Nucleus accumbens (tissue), 56 donors: ENCODE measurements around the gene CNGB1.
A peak's percentile ranks its signal among the peaks of the same experiment; 100 is the strongest.
"Not testable (repeated sequence)": the region's sequence is repeated elsewhere in the genome, so short reads cannot be mapped to it uniquely, and the experiment has no call there.

ENCODE experiments used
- DNase-seq, 56 donors: peaks; one replicate each; lab custom pipeline; 2025; lab: John Stamatoyannopoulos, UW

Gene CNGB1

DNA sequence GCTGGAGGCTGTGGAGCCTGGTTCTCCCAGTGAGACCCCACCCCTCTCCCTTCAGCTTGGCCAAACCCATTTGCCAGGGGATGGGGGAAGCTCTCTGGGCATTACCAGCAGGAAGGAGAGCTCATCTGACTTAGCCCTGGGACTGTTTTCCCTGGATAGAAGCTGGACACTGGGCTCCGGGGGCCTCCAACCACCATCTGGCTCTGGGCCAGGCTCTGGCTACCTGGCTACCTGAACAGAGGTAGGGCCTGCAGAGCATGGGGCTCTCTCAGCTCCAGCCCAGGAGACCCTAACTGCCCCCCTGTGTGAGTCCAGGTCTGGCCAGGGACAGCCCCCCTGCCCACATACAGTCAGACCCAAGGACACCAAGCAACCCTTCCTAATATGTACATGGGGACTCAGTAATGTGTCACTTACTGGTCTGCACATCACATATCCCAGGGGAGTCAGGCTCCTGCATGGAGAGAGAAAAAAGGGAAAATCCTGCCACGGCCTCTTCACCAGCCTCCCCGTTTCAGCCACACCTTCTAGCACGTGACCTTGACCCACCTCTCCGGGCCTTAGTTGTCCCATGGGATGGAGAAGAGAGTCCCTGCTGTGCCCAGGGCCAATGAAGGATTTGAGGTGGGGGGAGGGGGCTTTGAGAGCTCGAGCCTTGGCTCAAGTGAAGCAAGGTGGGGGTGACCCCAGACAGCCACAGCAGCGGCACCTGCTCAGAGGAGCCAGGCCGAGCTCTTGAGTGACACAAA, 13.8 kb downstream of the CNGB1 start:
- DNase-seq: no peak

DNA sequence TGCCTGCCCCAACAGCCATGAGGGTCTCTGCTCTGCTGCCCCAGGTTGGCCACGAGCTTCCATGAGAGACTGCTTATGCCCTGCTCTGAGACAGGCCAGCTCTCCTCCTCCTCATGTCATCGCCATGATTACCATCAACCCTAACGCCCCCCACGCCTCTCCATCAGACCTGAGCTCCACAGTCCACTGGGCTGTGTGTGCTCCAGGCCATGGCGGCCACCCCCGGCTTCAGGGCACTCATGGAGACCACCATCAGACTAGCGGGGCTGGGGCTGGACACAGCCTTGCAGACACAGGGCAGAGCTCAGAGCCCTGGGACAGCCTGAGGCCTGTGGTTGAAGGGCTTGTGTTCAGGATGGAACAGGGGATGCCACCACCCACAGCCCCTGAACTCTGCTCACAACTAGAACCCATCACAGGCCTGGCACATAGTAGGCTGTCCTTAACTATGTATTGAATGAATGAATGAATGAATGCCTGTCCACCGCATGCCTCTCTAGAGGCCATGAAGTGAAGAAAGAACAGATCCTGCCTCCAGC, 14.6 kb downstream of the CNGB1 start:
- DNase-seq: no peak

DNA sequence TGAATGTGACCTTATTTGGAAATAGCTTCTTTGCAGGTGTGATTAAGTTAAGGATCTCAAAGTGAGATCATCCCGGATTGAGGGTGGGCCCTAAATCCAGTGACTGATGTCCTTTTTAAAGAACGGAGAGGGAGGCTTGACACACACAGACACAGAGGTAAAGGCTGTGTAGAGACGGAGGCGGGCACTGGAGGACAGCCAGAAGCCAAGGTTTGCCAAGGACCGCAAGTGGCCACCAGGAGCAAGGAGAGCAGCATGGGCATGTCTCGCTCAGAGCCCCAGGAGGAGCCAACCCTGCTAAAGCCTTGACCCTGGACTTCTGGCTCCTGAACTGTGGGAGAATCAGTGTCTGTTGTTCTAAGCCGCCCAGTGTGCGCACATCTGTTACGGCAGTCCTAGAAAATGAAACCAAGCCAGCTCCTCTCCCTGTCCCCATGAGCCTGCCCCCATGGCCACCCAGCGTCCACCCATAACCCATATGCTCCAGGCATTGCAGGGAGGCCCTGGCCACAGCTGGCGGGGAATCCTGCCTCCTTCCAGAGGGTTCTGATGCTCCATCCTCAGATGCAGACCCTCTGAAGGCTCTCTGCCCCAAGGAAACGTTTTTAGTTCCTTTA, 15.2 kb downstream of the CNGB1 start:
- no peak for DNase-seq

DNA sequence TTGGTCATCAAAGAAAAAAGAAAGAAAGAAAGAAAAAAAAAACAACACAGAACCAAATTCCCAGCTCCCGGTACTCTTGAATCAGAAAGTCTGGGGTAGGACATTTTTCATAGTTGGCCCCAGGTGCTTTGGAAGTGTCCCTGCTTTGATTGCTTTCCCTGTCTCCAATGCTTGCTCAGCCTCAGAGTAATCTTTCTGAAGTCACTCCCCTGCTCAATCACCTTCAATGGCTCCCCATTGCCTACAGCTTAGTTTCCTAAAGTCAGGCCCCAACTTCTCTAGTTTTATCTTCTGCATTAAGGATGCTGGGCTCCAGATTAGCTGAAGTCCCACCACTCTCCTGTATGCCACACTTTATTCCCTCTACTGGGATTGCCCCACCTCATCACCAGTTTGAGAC, 17.1 kb downstream of the CNGB1 start:
- DNase-seq: no peak

DNA sequence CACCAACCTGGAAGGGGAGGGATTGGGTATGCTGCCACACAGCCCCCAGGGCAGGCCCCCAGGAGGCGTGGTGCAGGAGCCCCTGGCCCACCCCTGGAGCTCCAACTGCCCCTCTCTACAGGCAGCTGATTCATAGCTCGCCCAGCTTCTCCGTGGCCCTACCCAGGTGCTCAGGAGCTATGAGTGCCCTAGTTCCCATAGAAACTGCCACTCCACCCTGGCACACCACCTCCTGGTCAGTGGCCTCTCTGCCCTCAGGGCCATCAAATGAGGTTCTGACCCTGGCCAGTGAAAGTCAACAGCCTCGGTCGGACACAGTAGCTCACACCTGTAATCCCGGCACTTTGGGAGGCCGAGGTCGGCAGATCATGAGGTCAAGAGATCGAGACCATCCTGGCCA, 18.0 kb downstream of the CNGB1 start:
- DNase-seq: no peak

DNA sequence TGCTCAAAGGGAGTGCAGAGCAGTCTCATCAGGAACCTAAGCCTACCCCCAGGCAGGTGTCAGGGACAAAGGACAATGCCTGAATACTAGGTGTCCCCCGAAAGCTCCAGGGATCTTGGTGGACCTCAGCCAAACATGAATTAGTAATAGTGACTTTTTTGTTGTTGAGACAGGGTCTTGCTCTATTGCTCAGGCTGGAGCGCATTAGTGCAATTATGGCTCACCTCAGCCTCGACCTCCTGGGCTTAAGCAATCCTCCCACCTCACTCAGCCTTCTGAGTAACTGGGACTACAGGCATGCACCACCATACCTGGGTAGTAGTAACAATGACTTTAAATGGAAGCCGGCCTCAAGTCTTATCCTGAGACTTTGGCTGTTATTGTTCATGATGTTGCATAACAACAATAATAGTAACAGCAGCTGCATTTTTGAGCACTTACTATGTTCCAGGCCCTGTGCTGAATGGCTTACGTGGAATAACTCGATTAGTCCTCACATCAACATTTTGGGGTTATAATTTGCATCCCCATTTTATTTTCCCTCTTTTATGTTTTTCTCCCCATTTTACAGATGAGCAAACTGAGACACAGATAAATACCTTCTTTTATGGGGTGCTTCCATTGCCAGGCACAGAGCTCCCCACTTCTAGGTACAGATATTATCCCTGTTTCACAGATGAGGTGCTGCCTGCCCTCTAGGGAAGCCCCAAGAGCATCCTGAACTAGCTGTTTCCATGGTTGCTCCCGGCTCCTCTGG, 19.5 kb downstream of the CNGB1 start:
- no peak for DNase-seq

DNA sequence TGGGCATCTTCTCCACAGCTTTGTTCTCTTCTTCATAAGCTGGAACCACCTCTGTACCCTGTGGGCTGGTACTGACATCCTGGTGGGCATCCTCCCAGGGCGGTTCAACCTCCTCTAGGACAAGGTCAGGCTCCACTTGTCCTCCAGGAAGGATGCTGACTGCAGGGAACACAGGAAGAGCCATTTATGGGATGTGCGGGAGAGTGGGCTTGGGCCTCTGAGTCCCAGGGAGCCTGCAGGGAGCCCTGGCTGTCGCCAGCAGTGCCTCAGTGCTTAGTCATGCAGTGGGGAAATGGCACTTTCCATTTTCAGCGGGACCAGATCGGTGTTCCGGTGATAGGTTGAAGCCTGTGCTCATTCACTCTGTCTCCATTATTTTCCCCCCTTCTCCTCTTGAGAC, 20.5 kb downstream of the CNGB1 start:
- DNase-seq: no peak

DNA sequence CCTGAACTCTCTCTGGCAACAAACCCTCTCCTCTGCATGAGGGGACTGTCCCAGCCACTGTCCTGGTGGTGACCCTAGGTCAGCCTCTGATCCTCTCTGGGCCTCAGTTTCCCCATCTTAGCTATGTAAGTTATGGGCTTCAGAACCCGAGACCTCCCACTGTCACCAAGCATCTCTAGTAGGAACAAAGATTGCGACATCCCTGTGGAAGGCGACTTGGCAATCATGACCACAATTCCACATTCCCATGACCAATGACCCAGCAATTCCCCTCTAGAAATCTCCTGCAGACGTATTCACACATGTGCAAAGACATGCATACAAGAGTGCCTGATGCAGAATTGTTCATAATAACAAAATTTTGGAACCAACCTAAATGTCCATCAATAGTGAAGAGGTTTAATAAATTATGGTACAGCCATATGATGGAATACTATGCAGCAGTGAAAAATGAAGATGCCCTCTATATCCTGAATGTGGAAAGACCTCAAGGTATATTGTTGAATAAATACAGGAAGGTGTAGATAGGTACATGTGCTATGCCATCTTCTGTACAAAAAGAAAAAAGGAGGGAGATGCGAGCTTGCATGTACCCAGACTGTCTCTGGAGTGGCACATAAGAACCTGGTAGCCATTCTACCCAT, 21.2 kb downstream of the CNGB1 start:
- DNase-seq: no peak

DNA sequence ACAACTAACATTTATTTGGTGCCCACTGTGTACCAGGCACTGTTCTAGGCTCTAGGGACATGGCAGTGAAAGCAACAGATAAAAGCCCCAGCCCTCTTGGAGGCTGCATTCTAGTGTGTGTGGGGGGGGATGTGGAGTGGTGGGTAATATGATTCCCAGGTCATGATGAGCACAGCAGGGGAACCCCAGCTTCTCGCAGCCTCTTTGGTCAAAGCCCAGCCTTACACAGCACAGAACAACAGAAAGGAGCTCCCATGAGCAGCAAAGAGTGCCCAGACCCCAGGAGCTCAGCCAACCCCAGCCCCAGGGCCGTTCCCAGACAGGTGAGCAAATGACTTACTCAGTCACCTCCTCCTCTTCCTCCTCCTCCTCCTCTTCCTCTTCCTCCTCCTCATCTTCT, 21.9 kb downstream of the CNGB1 start:
- DNase-seq: no peak

DNA sequence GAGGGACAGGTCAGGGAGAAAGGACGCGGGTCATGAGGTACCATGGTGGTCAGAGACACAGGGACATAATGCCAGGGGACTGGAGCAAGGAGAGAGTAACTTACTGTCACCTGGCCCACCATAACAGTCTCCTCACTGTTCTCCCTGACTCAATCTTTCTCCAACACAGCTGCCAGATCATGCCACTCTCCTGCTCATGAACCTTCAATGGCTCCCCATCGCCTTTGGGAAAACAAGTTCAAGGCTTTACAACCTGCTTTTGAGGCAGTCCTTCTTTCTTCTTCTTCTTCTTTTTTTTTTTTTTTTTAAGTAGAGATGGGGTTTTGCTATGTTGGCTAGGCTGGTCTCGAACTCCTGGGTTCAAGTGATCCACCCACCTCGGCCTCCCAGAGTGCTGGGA, 22.9 kb downstream of the CNGB1 start:
- no peak for DNase-seq

DNA sequence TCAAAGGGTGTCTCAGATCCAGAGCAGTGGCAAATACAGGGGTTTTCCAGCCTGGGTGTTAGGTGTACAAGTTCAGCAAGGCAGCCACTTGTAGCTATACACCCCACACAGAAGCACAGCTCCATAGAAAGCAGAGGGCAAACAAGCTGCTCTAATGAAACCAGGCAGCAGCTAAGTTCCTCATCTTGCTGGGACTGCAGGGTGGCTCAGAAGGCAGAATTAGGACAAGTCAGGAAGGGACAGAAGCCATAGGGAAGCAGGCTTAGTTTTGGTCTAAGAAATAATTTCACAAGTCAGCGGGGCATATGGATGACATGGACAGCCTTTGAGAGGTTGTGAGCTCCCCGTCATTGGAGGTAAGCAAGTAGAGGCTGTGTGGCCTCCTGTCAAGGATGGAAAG, 23.7 kb downstream of the CNGB1 start:
- no peak for DNase-seq

DNA sequence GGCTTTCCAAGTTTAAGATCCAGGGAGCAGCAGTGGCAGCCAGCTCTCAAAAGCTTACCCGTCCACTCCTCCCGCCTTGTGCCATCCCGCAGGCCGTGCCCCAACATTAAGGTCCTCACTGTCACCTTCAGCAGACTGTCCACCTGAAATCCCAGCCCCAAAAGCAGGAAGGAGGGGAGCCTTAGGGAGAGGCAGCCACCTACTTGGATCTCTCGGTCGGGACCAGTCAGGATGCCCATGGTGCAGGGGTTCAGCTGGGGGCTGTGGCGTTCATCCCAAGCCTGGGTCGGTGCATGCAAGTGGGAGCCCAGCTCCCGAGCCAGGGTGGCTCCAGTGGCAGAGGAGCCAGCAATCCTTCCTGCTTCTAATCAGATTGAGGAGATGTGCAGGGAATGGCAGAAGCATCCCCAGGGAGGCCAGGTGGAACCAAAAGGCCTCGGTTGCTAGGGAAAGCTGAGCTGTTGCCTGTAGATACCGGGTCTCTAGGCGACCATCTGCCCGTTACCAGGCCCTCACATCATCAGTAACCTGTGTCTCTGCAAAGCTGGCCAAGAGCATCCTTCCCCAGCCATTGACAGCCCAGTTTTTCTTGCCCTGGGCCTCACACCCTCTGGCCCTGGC, 24.6 kb downstream of the CNGB1 start:
- peak in 2 of 56 donors; percentile 6 to 14 for DNase-seq

DNA sequence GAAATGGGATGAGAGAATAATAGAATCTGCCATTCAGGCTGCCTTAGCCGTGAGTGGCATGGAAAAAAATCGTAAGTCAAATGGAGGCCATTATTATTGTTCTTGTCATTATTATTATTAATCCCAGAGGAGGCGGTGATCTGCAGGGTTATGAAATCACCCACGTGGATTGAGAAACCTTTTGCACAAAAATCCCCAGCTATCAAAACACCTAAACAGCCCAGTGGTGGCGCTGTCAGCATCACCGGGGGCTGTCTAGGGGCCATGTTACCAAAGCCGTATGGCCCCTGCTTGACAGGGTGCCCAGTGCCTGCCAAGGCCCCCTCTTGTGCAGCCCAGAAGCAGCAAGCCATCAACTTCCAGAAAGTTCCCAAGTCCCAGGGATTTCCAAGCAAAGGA, 25.2 kb downstream of the CNGB1 start:
- no peak for DNase-seq

DNA sequence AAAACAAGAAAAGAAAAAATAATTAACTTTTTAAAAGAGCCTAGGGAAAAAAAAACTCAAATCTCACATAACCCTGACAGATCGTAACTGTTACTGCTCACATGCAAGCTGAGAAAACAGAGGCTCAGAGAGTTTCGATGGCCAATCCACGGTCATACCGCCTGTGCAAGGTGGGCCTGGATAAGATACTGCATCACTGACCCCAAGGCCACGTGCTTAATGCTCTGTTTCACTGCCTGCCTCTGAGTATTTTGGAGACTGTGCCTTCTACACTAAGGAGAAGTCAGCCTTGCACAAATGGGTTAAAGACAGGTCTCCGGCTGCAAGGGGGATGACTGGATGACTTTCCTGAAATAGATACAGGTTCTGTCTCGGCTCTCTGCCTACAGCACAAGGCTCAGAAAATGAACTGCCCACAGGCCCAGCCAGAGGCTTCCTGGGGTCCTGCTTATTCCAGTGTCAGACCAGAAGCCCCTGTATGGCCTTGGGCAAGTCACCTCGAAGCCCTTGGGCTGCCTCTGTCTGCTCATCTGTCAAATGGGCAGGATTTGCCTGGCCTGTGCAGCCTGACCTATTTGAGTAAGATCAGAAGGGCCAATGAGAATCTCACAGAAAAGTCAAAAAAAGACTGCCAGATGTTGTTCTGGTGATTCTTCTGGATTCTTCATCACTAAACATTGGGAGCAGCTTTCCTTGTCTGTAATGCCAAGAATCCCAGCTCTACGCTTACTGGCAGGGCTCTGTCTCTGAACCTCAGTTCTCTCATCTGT, 25.8 kb downstream of the CNGB1 start:
- DNase-seq: no peak

DNA sequence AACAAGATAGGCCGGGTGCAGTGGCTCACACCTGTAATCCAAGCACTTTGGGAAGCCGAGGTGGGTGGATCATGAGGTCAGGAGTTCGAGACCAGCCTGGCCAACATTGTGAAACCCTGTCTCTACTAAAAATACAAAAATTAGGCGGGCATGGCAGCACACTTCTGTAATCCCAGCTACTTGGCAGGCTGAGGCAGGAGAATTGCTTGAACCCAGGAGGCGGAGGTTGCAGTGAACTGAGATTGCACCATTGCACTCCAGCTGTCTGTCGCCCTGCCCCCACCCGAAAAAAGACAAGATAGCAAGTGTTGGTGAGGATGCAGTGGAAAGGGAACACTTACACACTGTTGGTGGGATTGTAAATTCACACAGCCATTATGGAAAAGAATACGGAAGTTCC, 27.5 kb downstream of the CNGB1 start:
- not testable (repeated sequence) for DNase-seq

DNA sequence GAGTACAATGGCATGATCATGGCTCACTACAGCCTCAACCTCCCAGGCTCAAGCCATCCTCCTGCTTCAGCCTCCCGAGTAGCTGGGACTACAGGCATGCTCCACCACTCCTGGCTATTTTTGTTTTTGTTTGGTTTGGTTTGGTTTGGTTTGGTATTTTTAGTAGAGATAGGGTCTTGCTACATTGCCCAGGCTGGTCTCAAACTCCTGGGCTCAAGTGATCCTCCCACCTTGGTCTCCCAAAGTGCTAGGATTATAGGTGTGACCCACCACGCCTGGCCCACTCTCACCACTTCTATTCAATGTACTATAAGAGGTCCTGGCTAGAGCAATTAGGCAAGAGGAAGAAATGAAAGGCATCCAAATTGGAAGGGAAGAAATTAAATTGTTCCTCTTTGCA, 29.0 kb downstream of the CNGB1 start:
- DNase-seq: not testable (repeated sequence)

DNA sequence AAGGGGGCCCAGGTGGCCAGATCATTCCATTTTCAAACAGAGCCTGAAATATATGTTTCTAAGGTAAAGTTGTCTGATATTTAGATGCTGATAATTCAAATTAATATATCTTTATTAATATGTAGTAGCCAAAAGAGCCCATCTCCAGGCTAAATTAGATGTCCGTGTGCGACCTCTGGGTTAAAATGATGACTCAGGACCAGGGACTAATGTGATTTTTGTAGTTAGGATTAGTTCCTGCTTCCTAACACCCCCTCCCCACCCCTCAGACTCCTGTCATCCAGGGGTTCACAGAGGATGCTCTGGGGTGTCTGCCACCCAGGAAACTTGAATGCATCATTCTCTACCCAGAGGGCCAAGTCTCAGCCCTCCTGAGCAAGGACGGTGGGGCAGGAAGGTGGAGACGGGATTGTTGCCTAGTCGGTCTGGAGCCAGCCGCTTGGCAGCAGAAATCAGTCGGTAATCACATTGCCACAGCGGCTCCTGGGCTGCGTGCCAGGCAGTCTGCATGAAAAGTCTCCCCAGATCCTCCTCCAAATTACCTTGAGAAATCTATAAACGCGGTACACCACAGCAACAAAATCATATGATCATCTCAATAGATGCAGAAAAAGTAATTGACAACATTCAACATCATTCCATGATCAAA, 29.8 kb downstream of the CNGB1 start:
- peak in 22 of 56 donors; percentile 4 to 63 (median 11) for DNase-seq

DNA sequence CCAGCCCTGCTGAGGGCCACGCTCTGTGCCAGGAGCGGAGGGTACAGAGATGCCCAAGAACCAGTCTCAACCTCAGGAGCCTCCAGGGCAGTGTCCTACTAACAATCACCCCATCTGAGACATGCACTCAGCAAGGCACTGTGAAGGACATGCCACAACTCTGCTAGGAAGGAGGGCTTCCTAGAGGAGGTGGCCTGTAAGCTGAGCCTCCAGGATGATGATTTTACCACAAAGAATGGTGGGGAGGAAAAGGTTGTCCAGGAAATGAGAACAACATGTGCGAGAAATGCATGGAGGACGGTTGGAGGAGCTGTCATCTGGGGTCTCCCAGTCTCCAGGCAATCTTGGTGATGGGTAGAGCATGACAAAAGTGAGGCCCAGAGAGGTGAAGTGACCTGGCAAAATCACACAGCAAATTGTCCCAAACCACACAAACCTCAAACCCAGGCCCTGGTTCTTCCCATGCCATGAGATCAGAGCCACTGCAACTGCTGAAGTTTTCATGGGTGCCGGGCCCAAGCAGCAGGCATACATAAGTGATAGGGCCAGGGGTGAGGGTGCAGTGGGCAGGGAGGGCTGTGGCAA, 30.5 kb downstream of the CNGB1 start:
- DNase-seq: no peak

DNA sequence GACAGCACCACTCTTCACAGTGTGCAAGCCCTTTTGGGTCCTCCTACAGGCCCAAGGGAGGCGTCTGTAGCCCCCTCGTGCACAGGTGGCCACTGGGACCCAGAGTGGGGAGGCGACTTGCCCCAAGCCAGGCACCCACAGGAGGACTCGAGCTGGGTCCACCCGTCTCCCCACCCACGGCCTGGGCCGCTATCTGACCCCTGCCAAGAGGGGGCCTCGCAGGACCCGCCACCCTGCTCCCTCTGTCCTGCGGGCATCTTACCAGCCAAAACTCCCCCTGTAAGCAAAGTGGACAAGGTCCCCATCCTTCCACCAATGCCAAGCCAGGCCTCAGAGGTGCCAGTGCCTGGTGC, 31.1 kb downstream of the CNGB1 start:
- no peak for DNase-seq
